Mammary epithelial cell (primary cell): Measurements from ENCODE around the gene ASIC2.

Source experiments
- EZH2 ChIP-seq: IDR thresholded peaks from 2 replicates; pipeline ENCODE4 v1.6.1; 2012; ENCODE audit warnings: low read length, inconsistent platforms, borderline replicate concordance
- TF ChIP-seq, protein P1 (sequence below), 2 donors: IDR thresholded peaks in 1 of 2; conservative IDR thresholded peaks in 1 of 2; 2 replicates each; pipeline ENCODE4 v1.5.1; 2011 to 2012; ENCODE audit warnings: inconsistent platforms in 2 of 2, low read length in 2 of 2, mild to moderate bottlenecking in 2 of 2, control low read depth in 1 of 2, low read depth in 1 of 2; ENCODE audit not compliant: insufficient read depth in 1 of 2; ENCODE audit errors: extremely low read depth in 1 of 2

DNA sequence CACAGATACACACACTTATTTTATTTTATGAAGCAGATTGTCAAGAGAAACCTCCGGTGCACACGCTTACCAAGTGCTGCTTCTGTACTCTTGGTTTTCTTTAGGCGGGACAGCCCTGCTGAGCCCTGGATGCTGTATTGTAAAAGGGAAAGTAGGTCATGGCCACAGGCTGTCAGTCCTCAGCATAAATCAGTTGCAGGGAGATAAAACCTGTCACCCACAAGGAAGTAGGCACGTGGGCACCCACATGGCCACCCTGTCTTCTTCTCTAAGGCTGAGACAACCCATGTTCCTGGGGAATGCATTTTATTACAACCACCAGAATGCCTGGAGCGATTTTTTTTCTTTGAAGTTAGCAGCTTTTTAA, 59.3 kb downstream of the ASIC2 start:
- TF ChIP-seq EZH2: no peak
- TF ChIP-seq, protein P1, sequence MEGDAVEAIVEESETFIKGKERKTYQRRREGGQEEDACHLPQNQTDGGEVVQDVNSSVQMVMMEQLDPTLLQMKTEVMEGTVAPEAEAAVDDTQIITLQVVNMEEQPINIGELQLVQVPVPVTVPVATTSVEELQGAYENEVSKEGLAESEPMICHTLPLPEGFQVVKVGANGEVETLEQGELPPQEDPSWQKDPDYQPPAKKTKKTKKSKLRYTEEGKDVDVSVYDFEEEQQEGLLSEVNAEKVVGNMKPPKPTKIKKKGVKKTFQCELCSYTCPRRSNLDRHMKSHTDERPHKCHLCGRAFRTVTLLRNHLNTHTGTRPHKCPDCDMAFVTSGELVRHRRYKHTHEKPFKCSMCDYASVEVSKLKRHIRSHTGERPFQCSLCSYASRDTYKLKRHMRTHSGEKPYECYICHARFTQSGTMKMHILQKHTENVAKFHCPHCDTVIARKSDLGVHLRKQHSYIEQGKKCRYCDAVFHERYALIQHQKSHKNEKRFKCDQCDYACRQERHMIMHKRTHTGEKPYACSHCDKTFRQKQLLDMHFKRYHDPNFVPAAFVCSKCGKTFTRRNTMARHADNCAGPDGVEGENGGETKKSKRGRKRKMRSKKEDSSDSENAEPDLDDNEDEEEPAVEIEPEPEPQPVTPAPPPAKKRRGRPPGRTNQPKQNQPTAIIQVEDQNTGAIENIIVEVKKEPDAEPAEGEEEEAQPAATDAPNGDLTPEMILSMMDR (conservative IDR thresholded peaks at IDR 0.05 in 1 of 2, IDR thresholded peaks at IDR 0.05 in 1 of 2; ENCODE audit: extremely low read depth in 1 of 2, insufficient read depth in 1 of 2, low read depth in 1 of 2, low read length in 2 of 2): no peak
